ENCODE data around the gene IER5L.

- no peak for TF ChIP-seq POLR2A (IDR thresholded peaks at IDR 0.05; ENCODE audit: low read depth, low read length)
- TF ChIP-seq TAF1 (IDR thresholded peaks at IDR 0.05; ENCODE audit: borderline replicate concordance, low read depth, low read length) = no peak
Observed at GRCh38 chr9:129145841-129146292, 32.2 kb downstream of the IER5L start.
